Measurements from ENCODE around the gene SIN3A. TPM values are rescaled to one million over a fixed set of nuclear protein-coding genes. Genes with fewer than 3 reads are reported as not detected.

SIN3A gene
- total RNA-seq, 2 donors from 2014 or later: 51.4 to 54.3 TPM

- H3K27ac ChIP-seq: peak overlapping the region; percentile 95
- no peaks in the 10 kb centered on the region for H3K36me3 ChIP-seq
- no peaks in the 10 kb centered on the region for H3K4me1 ChIP-seq
- H3K9ac ChIP-seq (ENCODE audit: low read depth in 2 of 2, low read length in 2 of 2): peak overlapping the region; percentile 72 to 91
- DNase-seq: peak; percentile 73
- TF ChIP-seq, protein P1, sequence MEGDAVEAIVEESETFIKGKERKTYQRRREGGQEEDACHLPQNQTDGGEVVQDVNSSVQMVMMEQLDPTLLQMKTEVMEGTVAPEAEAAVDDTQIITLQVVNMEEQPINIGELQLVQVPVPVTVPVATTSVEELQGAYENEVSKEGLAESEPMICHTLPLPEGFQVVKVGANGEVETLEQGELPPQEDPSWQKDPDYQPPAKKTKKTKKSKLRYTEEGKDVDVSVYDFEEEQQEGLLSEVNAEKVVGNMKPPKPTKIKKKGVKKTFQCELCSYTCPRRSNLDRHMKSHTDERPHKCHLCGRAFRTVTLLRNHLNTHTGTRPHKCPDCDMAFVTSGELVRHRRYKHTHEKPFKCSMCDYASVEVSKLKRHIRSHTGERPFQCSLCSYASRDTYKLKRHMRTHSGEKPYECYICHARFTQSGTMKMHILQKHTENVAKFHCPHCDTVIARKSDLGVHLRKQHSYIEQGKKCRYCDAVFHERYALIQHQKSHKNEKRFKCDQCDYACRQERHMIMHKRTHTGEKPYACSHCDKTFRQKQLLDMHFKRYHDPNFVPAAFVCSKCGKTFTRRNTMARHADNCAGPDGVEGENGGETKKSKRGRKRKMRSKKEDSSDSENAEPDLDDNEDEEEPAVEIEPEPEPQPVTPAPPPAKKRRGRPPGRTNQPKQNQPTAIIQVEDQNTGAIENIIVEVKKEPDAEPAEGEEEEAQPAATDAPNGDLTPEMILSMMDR (IDR thresholded peaks at IDR 0.05): no peak
- intact Hi-C loops (cut with DNase I): no loop called here
- no peaks in the 10 kb centered on the region for H3K9me3 ChIP-seq
- peak overlapping the region; percentile 87 for H3K4me3 ChIP-seq
- no peaks in the 10 kb centered on the region for H3K27me3 ChIP-seq
Measured at GRCh38 chr15:75455982-75456531, 4.6 kb upstream of the SIN3A start.

- Histone ChIP-seq H3K27ac (peak overlapping the region; percentile 95), H3K36me3 (no peaks in the 10 kb centered on the region), H3K4me3 (peak overlapping the region; percentile 87), H3K9ac (ENCODE audit: low read depth in 2 of 2, low read length in 2 of 2) (peak overlapping the region; percentile 72 to 91), H3K9me3 (no peaks in the 10 kb centered on the region), H3K4me1 (no peaks in the 10 kb centered on the region), H3K27me3 (no peaks in the 10 kb centered on the region)
- intact Hi-C loops (cut with DNase I): no loop called here
- TF ChIP-seq, protein P1 (IDR thresholded peaks at IDR 0.05): no peak
- peak; percentile 95 for DNase-seq
Measured at GRCh38 chr15:75455424-75455981, 4.0 kb upstream of the SIN3A start.

DNA sequence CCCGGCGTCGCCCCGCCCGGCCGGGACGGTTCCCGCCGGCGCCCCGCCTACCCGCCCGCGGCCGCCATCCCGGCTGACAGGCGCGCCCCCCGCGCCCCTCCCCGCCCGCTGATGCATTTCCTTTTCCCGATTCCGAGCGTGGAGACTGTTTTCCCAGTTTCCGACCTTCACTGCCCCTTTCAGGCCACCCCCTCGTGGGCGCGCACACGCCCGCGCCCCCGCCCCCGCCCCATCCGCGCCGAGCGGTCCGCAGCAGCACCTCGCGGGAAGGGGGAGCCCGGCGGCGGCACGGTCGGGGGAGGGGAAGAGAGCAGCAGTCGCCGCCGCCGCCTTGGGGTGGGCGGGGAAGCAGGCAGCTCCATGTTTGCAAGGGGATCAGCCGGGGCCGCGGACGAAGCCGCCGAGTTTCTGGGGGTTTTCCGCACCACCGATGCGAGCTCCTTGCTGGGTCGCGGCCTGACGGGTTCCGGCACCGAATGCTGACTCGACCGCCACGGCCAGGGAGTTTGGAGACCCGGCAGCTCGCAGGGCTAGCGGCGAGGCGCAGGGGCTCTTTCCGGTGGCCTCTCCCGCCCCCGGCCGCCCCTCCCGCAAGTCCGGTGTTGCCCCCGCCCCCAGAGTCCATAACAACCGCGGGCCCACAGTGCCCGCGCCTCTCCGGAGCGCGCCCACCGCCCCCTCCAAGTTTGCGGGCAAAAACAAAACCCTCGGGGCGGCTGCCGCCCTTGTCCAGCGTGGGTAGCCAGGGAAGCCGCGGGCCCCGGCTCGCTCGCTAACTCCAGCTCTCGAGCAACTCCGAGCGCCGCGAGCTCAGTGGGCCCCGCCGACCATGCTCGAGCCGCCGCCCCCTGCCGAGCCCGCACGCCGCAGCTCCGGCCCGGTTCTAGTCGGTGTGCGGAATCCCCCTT, 3.2 kb upstream of the SIN3A start:
- no peaks in the 10 kb centered on the region for H3K9me3 ChIP-seq
- H3K4me1 ChIP-seq: peaks cover 2% of the 10 kb centered on the region
- peak overlapping the region; percentile 95 for H3K27ac ChIP-seq
- H3K36me3 ChIP-seq: no peaks in the 10 kb centered on the region
- no peaks in the 10 kb centered on the region for H3K27me3 ChIP-seq
- H3K4me3 ChIP-seq: peak overlapping the region; percentile 87
- peak; percentile 33 for DNase-seq
- H3K9ac ChIP-seq (ENCODE audit: low read depth in 2 of 2, low read length in 2 of 2): peak overlapping the region; percentile 72 to 91
- TF ChIP-seq, protein P1 (IDR thresholded peaks at IDR 0.05): no peak
- intact Hi-C loops (cut with DNase I): no loop called here

DNA sequence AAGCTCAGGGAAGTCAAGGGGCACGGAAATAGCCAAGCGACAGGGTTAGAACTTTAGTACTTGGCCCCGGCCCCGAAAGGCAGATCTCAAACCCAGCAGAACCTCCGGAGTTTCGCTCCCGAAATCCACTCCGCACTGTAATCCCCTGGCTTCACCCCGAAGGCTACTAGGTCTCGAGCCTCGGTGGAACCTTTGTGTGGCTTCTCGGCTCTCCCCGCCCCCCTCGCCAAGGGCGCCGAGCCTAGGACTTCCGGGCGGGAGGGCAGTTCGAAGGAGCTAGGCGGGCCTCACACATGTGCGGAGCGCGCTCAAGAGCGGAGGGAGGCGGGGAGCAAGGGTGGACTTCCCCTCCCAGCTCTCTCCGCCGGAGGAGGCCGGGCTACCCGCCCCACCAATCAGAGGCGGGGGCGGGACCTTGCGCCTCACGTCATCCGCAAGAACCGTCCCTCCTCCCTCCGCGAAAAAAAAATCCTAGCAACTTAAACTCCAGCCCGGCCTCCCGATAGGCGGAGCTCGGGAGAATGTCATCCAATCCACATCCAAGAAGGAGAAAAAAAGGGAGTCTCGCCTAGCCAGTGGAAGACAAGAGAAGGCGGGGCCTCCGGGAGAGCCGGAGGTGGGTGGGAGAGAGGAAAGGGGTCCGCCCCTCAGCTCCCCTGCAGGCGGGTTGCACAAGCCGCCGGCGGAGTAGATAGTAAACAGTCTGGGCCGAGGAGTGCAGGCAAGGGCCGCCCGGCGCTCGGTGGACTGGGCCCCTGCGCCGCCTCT, 2.4 kb upstream of the SIN3A start:
- no peaks in the 10 kb centered on the region for H3K27me3 ChIP-seq
- H3K4me1 ChIP-seq: peaks cover 6% of the 10 kb centered on the region
- TF ChIP-seq, protein P1 (IDR thresholded peaks at IDR 0.05): no peak
- peak overlapping the region; percentile 91 to 100 for H3K9ac ChIP-seq (ENCODE audit: low read depth in 2 of 2, low read length in 2 of 2)
- H3K36me3 ChIP-seq: no peaks in the 10 kb centered on the region
- peak overlapping the region; percentile 95 for H3K27ac ChIP-seq
- peak; percentile 98 for DNase-seq
- intact Hi-C loops (cut with DNase I): no loop called here
- peak overlapping the region; percentile 87 for H3K4me3 ChIP-seq
- no peaks in the 10 kb centered on the region for H3K9me3 ChIP-seq

Measured in colonic mucosa (tissue), 4 donors.